Measurements from ENCODE around the gene PCYT2. TPM values are rescaled to one million over a fixed set of nuclear protein-coding genes. Genes with fewer than 3 reads are reported as not detected.

PCYT2 gene
- total RNA-seq, 4 donors from 2014 or later, result 27.4 to 38.7 (median 33.3) TPM

- Histone ChIP-seq H3K36me3 (peaks cover 27 to 67% (median 63%) of the 10 kb centered on the region in 4 donors), H3K9me3 (no peaks in the 10 kb centered on the region), H3K27ac (replicated peaks in 1 of 4) (no peak overlapping the region), H3K4me1 (peaks cover 26 to 43% (median 32%) of the 10 kb centered on the region in 4 donors), H3K27me3 (no peaks in the 10 kb centered on the region), H3K4me3 (no peak overlapping the region)
- no peak for DNase-seq (ENCODE audit: extremely low spot score)
- intact Hi-C loops (cut with DNase I), result no loop called here
- TF ChIP-seq EP300 (IDR thresholded peaks at IDR 0.05), result no peak
- TF ChIP-seq POLR2A (IDR thresholded peaks at IDR 0.05; ENCODE audit: low read depth), result no peak
- no peak for TF ChIP-seq POLR2AphosphoS5 (IDR thresholded peaks at IDR 0.05)
- TF ChIP-seq, protein P1, sequence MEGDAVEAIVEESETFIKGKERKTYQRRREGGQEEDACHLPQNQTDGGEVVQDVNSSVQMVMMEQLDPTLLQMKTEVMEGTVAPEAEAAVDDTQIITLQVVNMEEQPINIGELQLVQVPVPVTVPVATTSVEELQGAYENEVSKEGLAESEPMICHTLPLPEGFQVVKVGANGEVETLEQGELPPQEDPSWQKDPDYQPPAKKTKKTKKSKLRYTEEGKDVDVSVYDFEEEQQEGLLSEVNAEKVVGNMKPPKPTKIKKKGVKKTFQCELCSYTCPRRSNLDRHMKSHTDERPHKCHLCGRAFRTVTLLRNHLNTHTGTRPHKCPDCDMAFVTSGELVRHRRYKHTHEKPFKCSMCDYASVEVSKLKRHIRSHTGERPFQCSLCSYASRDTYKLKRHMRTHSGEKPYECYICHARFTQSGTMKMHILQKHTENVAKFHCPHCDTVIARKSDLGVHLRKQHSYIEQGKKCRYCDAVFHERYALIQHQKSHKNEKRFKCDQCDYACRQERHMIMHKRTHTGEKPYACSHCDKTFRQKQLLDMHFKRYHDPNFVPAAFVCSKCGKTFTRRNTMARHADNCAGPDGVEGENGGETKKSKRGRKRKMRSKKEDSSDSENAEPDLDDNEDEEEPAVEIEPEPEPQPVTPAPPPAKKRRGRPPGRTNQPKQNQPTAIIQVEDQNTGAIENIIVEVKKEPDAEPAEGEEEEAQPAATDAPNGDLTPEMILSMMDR (IDR thresholded peaks at IDR 0.05), result no peak
- WGBS, result 92% methylated on average over 9 of the region's 9 CpGs
These were observed 21.6 kb downstream of the PCYT2 start for GRCh38 chr17:81889602-81890001.

DNA sequence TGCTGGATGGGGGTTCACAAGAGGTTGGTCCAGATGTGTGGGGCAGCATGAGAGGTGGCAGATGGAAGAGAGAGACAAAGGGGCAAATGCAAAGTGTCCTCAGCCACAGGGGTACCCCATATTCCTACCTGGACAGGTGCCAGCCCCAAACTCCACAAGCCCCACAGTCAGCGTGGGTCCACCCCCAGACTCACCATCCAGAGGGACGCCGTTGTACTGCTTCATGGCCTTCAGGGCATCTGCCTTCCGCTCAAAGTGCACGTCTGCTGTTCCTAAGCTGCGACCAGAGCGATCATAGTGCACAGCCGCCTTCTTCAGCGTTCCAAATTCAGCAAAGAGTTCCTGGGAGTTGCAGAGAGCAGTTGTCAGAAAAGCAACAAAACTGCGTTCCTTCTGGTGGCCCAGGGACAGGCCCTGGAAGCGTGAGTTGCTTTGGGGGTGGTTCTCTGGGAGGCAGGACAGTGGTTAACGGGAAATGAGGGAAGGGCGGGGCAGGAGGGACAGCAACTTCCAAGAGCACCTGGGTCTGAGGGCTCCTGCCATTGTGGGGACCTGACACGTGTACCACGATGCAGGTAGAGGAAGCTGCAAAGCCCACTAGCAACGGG is 22.1 kb downstream of the PCYT2 start:
- peaks cover 27 to 67% (median 63%) of the 10 kb centered on the region in 4 donors for H3K36me3 ChIP-seq
- H3K9me3 ChIP-seq, result no peaks in the 10 kb centered on the region
- peaks cover 26 to 43% (median 32%) of the 10 kb centered on the region in 4 donors for H3K4me1 ChIP-seq
- WGBS, result 86% methylated on average over 16 of the region's 16 CpGs
- DNase-seq (ENCODE audit: extremely low spot score), result no peak
- H3K4me3 ChIP-seq, result no peak overlapping the region
- no peaks in the 10 kb centered on the region for H3K27me3 ChIP-seq
- TF ChIP-seq, protein P1 (IDR thresholded peaks at IDR 0.05), result no peak
- TF ChIP-seq POLR2AphosphoS5 (IDR thresholded peaks at IDR 0.05) (no peak), EP300 (IDR thresholded peaks at IDR 0.05) (no peak), POLR2A (IDR thresholded peaks at IDR 0.05; ENCODE audit: low read depth) (no peak)
- H3K27ac ChIP-seq (replicated peaks in 1 of 4), result no peak overlapping the region
- intact Hi-C loops (cut with DNase I), result no loop called here

GRCh38 chr17:81888105-81888987 is 22.9 kb downstream of the PCYT2 start:
- Histone ChIP-seq H3K36me3 (peaks cover 27 to 70% (median 65%) of the 10 kb centered on the region in 4 donors), H3K4me3 (no peak overlapping the region), H3K27me3 (no peaks in the 10 kb centered on the region), H3K4me1 (peaks cover 26 to 39% (median 32%) of the 10 kb centered on the region in 4 donors), H3K27ac (replicated peaks in 1 of 4) (no peak overlapping the region), H3K9me3 (no peaks in the 10 kb centered on the region)
- 92% methylated on average over 44 of the region's 44 CpGs for WGBS
- no peak for DNase-seq (ENCODE audit: extremely low spot score)
- TF ChIP-seq POLR2A (IDR thresholded peaks at IDR 0.05; ENCODE audit: low read depth), result no peak
- no peak for TF ChIP-seq POLR2AphosphoS5 (IDR thresholded peaks at IDR 0.05)
- TF ChIP-seq EP300 (IDR thresholded peaks at IDR 0.05), result no peak
- TF ChIP-seq, protein P1 (IDR thresholded peaks at IDR 0.05), result no peak
- intact Hi-C loops (cut with DNase I), result no loop called here

DNA sequence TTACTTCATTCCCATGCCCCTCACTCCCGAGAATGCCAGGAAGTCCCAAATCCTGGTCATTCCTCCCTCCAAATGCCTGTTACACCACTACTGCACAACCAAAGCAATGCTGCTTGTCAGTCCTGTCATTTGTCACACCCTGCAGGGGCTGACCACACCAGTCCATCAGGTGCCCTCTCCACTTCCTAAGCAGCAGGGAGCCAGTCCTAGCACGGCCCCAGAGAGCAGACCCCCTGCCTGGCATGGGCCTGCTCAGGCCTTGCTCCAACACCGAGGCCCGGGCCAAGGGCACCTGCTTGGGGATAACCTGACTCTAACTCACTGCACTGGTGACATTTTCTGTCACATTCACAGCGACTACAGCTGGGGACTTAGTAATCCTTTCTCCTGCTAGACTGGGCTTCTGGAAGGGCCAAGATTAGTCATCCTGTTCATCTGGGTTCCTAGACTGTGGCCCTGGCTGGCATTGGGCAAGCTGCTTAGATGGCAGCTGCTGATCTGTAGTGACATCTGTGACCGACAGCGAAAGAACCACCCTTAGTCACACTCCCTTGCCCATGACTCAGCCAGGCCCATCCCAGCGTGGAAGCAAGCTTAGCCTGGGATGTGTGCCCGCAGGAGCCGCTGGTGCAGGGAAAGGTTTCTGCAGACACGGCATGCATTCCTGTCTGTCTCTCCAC is 25.2 kb downstream of the PCYT2 start:
- peaks cover 16 to 22% (median 19%) of the 10 kb centered on the region in 4 donors for H3K4me1 ChIP-seq
- no peaks in the 10 kb centered on the region for H3K27me3 ChIP-seq
- no peak for DNase-seq (ENCODE audit: extremely low spot score)
- H3K27ac ChIP-seq (replicated peaks in 1 of 4), result no peak overlapping the region
- intact Hi-C loops (cut with DNase I), result no loop called here
- TF ChIP-seq, protein P1 (IDR thresholded peaks at IDR 0.05), result no peak
- TF ChIP-seq EP300 (IDR thresholded peaks at IDR 0.05), result no peak
- no peak for TF ChIP-seq POLR2AphosphoS5 (IDR thresholded peaks at IDR 0.05)
- TF ChIP-seq POLR2A (IDR thresholded peaks at IDR 0.05; ENCODE audit: low read depth), result no peak
- no peaks in the 10 kb centered on the region for H3K9me3 ChIP-seq
- H3K36me3 ChIP-seq, result peaks cover 35 to 81% (median 74%) of the 10 kb centered on the region in 4 donors
- 86% methylated on average over 8 of the region's 11 CpGs for WGBS
- no peak overlapping the region for H3K4me3 ChIP-seq

All from esophagus muscularis mucosa (tissue), 4 donors.